ENCODE results near the gene CTNNBL1.
"Not testable (repeated sequence)": the region's sequence is repeated elsewhere in the genome, so short reads cannot be mapped to it uniquely, and the experiment has no call there.

The CTNNBL1 gene, protein sequence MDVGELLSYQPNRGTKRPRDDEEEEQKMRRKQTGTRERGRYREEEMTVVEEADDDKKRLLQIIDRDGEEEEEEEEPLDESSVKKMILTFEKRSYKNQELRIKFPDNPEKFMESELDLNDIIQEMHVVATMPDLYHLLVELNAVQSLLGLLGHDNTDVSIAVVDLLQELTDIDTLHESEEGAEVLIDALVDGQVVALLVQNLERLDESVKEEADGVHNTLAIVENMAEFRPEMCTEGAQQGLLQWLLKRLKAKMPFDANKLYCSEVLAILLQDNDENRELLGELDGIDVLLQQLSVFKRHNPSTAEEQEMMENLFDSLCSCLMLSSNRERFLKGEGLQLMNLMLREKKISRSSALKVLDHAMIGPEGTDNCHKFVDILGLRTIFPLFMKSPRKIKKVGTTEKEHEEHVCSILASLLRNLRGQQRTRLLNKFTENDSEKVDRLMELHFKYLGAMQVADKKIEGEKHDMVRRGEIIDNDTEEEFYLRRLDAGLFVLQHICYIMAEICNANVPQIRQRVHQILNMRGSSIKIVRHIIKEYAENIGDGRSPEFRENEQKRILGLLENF

DNA sequence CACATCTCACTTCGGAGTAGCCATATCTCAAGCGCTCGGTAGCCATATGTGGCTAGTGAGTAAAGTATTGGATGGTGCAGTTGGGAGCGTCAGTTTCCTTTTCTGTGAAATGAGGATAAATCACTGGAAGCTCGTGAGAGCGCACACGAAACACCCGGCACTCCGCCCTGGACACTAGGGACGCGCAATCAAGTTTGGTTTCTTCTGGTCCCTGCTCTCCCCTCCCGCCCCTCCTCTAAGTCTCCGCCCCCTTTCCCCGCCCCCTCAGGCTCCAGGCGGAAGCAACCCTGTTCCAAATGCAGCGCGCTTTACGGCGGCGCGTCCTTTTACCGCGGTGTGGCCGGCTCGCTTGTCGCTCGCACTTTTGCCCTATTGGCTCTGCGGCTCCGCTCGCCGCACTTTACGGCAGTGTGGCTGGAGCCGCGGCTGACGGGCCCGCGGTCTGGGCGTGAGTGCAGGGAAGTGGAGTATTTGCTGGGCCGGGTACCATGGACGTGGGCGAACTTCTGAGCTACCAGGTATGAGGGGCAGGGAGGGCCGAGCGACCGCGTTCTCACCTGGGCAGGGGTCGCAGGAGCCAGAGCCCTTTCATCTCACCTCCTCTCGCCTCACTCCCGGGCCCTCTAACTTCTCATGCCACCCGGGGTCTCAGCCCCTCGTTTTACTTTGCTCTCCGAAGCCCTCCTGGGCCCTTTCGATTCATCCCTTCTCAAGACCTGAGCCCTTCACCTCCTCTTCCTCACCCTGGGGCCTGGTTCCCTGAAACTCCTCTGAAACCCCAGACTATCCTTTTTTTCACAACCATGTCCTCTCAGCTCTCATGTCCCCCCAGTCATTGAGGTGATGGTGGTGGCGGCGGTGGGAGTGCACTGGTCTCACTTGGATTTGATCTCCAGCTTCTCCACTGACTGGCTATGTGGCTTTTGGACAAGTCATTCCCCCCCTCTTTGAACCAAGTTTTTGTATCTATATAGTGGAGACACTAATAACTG is at the start of gene CTNNBL1:
Gene CTNNBL1 (plus strand): TSS at position 396 of the 992 bp plus-strand sequence. CDS start 93 bp downstream, at position 489.
- DNase-seq (ENCODE audit: low spot score), result peak; percentile 98

DNA sequence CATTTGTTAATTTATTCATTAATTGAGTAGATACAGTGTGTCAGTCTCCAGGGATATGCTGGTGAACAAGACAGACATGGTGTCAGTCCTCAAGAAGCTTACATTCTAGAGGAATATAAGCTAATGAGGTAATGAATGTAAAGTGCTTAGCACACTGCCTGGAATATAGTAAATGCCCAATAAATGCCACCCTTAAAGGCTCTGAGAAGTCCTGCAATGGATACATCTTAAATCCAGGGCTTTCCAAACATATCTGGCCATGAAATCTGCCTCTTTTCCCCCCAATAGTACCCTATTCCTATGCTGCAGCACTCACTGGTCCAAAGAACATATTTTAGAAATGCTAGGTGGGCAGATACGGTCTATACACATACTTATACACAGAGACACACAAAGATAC is 49.2 kb upstream of the CTNNBL1 start:
- no peak for DNase-seq (ENCODE audit: low spot score)

DNA sequence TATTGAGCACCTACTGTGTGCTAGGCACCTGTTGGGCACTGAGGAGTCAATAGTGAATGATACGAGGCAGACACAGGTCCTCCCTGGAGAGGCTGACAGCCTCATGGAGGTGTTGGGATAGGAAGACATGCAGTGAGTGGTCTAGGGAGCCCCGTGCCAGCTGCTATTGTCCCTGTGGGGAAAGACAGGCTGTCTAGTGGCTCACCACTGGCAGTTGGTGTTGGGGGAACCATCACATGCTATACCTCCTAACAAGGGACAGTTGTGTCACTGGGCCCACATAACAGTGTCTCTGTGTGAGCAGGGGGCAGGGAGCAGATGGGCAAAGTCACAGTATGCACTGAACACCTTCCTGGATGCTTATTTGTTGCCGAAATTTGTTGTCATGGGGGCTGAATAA is 45.9 kb upstream of the CTNNBL1 start:
- no peak for DNase-seq (ENCODE audit: low spot score)

DNA sequence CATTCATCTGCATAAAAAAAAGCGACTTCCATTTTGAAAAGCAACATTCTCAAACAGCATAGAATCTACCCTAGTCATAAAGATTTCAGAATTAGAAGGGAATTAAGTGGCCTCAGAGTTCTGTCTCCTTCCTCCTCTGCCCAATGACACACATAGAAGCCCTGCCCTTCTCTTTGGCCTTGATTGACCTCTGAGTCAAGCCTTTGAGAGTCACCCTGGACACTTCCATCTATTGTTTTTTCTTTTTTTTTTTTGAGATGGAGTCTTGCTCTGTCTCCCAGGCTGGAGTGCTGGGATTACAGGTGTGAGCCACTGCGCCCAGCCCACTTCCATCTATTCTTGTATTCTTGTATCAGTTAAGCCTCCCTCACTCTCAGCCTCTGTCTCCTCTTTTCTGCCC is 44.8 kb upstream of the CTNNBL1 start:
- DNase-seq (ENCODE audit: low spot score), result no peak

DNA sequence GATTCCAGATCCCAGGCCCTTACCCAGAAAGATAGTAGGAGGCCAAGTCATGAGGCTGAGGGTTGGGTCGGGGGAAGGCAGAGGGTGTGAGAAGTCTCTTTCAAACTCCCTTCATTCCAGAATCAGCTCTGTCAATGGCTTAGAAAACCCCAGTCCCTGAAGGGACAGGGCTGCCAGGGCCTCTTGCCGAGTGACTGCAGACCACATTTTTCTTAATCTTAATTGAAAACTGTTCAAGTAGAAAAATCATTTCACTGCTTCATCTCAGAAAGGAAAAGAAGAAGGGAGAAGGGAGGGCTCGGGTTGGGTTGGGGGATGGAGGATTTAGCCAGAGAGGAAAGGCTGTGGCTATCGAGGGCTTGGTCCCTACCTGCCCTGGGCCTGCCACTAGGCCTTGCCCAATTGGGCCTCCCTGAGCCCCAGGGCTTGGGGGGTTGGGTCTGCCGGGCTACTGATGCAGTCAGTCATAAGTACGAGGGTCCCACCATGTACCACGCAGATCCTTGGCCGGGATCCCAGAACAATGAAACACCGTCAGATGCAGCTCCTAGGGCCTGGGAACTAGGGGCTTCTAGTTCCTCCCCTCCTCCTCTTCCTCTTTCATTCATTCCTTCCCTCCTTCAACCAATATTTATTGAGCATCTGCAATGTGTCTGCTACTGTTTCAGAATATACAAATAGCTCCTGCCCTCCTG is 44.0 kb upstream of the CTNNBL1 start:
- DNase-seq (ENCODE audit: low spot score), result no peak

DNA sequence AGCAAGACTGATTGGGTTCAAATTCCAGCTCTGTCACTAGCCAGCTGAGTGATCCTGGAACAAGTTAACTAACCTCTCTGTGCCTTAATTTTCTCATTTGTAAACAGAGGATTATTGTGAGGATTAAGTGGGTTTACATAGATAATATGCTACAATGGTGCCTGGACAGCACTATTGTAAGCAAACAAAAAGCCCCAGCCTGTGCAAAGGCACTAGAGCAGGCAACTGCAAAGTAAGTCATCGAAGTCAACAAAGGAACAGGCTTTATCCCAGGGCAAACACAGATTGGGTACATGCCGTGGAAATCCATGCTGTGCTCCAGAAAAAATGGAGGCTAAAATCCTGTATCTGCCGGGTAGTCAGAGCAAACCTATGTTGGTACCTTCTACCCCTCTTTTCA is 43.2 kb upstream of the CTNNBL1 start:
- no peak for DNase-seq (ENCODE audit: low spot score)

DNA sequence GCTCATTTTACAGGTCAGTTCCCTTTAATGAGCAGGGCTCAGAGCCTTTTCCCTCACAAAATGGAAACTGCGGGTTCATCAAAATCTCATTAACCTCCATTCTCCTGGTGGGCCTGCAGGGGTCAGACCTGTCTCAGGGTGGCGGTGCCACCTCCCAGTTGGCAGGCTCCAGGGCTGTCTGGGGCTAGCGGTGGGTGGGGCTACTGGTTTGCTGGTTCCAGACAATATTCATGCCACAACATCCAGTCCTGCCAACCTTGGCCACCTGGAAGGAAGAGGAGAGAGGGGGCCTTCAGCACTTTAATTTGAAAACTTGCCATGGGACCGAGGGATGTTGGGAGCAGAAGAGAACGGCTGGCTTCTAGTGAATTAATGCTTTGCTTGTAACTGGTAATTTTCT is 41.9 kb upstream of the CTNNBL1 start:
- no peak for DNase-seq (ENCODE audit: low spot score)

DNA sequence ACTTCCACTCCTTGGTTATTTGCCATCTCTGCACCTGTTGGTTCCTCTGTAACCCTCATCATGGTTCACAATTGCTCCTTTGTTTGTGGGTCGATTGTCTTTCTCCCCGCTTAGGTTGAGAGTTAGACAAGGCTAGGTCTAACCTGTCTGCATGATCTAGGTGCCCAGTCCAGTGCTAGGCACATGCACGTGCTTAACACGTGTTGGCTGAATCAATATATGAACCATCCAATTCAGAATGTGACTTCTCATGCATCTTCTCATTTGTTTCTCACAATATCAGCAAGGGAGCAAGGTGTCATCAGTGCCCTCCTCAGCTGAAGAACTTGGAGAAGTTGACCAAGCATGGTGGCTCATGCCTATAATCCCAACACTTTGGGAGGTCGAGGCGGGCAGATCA is 36.9 kb upstream of the CTNNBL1 start:
- no peak for DNase-seq (ENCODE audit: low spot score)

DNA sequence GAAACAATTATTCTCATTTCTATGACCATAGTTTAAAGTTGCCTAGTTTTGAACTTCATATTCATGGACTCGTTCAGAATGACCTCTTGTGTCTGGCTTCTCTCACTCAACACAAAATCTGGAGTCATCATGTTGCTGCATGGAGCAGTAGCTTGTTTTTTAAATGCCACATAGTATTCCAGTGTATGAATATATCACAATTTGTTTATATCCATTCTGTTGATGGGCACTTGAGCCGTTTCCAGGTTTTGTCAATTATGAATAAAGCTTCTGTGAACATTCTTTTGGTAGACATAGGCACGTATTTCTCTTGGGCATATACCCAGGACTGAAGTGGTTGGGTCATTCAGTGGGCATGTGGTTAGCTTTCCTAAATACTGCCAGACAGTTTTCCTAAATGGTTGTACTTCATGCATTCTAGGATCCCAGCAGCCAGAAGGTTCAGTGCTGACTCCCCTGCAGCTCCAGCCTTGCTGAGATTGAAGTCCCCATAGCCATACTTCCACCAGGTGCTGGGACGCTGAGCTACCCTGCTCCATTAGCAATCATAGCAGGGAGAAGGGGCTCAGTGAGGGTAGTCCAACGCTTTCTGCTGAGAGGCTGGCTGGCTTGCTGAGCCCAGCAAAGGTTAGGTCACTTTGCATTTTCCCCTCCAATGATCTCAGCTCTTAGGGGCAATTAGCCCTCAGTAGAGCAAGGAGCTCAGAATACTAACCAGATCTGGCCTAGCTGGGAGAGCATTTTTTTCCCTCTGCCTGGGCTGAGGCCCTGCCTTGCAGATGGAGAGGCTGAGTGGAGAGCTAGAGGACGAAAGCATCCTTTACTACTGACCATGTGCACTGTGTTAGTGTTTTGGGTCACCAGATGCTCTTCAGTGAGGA is 35.7 kb upstream of the CTNNBL1 start:
- DNase-seq (ENCODE audit: low spot score), result no peak

DNA sequence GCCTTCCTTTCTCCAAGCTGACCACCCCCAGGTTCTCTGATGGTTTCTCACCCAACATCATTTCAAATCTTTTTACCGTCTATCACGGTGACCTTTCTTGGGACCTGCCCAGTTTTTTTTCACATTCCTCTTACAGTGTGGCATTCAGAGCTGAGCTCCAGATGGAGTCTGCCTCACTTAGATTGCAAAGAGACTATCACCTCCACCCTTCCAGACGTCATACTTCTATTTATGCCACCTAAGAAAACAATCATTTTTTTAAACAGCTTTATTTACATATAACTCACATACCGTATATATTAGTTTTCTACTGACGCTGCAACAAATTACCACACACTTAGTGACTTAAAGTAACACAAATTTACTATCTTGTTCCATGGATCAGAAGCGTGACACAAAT is 32.3 kb upstream of the CTNNBL1 start:
- no peak for DNase-seq (ENCODE audit: low spot score)

DNA sequence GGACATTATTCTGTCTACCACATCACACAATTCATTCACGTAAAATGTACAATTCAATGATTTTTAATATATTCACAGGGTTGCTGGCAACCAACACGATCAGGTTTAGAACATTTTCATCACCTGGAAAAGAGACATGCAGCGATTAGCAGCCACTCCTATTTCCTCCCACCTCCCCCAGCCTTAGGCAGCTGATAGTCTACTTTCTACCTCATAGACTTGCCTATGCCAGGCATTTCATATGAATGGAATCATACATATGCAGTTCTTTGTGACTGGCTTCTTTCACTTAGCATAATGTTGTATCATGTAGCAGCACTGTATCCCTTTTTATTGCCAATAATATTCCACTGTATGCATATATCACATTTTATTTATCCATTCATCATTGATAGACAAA is 31.5 kb upstream of the CTNNBL1 start:
- no peak for DNase-seq (ENCODE audit: low spot score)

DNA sequence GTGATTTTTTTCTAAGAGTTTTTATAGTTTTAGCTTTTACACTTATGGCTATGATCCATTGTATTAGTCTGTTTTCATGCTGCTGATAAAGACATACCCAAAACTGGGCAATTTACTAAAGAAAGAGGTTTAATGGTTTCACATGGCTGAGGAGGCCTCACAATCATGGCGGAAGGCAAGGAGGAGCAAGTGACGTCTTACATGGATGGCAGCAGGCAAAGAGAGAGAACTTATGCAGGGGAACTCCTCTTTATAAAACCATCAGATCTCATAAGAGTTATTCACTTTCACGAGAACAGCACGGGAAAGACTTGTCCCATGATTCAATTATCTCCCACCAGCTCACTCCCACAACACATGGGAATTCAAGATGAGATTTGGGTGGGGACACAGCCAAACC is 29.2 kb upstream of the CTNNBL1 start:
- not testable (repeated sequence) for DNase-seq (ENCODE audit: low spot score)

DNA sequence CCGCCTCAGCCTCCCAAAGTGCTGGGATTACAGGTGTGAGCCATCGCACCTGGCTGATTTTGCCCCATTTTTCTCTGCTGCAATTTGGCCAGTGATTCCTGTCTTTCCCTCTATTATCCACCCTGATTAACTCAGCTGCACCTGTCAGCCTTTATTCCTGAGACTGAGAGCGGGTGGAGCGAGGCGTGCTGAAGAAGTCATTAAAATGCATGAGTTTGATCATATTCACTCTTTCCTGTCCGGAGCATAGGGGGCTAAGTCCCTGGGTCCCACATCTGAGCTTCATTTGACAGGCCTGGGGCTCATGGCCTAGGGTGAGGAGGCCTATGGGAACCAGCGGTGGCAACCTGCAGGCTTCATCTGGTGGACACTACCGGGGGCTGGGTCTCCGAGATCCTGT is 25.7 kb upstream of the CTNNBL1 start:
- DNase-seq (ENCODE audit: low spot score), result no peak

DNA sequence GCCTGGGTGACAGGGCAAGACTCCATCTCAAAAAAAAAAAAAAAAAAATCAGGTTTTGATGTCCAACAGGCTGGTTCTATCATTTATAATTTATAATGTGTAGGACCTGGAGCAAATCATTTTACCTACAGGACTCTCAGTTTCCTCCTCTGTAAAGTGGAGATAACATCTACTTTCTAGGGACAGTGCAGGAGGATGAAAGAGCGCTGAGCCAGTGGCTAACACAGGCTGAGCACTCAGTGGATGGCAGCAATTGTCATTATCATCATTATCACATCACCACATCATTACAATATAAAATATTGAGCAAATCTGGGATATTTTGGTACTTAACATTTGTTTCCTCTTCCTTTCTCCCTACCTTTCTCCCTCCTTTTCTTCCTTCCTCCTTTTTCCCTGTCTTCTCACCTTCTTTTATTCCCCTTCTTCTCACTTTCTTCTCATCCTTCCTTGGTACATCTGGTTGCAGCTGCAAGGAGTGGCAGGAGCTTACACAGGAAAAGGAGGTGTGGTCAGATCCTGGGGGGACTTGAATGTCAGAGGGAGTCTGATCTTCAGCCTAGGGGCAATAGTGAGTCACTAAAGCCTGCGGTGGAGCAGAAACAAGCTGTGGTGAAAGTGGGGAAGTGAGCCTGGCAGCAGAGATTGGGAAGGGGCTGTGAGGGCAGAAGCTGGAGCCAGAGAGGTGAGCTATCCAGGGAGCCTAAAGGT is 24.6 kb upstream of the CTNNBL1 start:
- no peak for DNase-seq (ENCODE audit: low spot score)

DNA sequence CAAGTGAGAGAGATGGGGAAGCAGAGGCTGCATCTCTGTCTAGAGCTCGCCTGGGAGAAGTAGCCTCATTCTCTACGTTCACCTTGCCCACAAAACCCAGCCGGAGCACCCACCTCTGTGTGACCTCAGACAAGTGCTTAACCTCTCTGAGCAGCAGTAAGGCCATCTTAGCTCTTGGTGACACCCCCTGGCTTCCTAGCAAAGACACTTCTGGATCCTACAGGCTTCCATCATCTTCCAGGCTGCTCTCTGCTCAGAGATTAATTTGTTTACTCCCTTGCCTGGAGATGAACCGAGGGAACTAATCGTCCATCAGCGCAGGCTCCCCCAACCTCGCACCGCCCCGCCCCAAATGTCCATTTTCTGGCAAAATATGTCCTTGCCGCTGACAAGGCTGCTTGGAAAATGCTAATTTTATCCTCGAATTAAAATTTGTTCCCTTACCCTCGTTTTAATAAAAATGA is 24.0 kb upstream of the CTNNBL1 start:
- DNase-seq (ENCODE audit: low spot score), result no peak

DNA sequence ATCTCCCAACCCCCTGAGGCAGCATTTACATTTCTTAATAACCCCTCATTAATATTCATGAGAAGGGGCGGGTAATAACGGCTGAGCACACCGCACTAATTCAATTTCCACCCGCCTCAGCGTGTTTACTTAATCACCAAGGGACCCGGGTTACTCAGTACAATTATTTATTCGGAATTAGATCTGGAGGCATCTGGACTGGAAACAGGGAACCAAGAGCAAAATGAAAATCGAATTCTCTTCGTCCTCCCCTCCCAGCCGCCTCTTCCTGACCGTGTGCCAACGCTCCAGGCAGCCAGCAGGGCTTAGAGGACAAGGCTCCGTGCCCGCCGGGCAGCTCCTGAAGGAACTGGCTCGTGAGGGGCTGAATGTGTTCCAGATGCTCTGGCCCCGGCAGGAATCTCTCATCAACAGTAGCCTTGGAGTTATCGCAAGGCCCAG is 23.5 kb upstream of the CTNNBL1 start:
- DNase-seq (ENCODE audit: low spot score), result no peak

DNA sequence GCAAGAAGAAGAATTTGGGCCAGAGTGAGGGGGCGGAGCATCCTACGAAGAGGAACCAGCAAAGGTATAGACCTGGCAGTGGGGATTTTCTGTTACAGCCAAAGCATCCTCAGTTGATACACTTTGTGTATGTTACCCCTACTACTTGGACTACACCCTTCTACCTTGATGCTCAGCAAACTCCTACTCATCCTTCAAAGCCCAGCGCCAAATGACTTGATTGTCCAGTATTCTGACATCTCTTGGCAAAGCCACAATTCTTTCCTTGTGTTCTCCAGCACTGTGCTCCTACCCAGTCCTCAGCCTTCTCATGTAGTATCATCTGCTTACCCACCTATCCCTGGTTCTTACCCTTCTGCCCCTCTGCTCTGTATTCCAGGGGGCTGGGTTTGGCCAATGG is 21.7 kb upstream of the CTNNBL1 start:
- DNase-seq (ENCODE audit: low spot score), result no peak

DNA sequence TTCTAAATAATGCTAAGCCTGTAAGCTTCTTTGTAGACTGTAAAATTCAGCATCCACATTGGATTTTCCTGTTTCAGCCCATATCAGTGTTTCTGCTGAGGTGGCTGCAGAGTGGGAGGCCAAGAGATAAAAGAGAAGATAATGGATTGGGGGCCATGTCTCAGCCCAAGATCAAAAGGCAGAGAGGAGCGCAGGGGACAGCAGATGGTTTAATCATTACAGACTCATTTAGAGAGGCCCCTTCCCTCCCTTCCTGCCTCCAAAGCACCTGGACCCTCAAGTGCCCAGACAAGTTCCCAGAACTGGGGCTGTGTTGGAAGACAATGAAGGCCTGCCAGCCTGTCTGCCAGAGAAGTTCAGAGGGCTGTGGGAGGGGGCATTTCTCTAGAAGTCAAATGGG is 20.4 kb upstream of the CTNNBL1 start:
- no peak for DNase-seq (ENCODE audit: low spot score)

DNA sequence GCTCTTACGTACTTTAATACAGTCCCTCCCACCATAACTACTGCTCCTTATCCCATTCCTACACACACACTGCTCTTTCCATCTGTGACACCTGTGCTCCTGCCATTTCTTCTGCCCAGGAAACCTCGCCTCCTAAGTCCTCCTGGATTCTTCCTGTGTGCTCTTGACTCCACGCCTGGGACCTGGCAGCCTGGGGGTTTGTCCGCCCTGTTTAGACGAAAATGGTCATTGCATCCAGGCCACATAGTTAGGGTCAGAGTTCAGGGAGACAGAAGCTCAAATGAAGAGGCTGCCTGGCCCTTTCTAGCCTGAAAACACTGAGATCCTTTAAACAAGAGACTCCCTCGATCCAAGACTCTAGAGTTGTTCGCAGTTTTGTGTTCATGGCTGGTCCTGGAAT is 17.4 kb upstream of the CTNNBL1 start:
- no peak for DNase-seq (ENCODE audit: low spot score)
